Measurements from ENCODE around the gene NAIF1.
"Not testable (repeated sequence)": the region's sequence is repeated elsewhere in the genome, so short reads cannot be mapped to it uniquely, and the experiment has no call there.

DNA sequence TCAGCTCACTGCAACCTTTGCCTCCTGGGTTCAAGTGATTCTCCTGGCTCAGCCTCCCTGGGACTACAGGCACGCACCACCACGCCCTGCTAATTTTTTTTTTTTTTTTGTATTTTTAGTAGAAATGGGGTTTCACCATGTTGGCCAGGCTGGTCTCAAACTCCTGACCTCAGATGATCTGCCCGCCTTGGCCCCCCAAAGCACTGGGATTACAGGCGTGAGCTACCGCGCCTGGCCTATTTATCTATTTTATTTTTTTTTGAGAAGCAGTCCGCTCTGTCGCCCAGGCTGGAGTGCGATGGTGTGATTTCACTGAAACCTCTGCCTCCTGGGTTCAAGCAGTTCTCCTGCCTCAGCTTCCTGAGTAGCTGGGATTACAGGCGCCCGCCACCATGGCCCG lies 4.4 kb upstream of the NAIF1 start:
- TF ChIP-seq, protein P1, sequence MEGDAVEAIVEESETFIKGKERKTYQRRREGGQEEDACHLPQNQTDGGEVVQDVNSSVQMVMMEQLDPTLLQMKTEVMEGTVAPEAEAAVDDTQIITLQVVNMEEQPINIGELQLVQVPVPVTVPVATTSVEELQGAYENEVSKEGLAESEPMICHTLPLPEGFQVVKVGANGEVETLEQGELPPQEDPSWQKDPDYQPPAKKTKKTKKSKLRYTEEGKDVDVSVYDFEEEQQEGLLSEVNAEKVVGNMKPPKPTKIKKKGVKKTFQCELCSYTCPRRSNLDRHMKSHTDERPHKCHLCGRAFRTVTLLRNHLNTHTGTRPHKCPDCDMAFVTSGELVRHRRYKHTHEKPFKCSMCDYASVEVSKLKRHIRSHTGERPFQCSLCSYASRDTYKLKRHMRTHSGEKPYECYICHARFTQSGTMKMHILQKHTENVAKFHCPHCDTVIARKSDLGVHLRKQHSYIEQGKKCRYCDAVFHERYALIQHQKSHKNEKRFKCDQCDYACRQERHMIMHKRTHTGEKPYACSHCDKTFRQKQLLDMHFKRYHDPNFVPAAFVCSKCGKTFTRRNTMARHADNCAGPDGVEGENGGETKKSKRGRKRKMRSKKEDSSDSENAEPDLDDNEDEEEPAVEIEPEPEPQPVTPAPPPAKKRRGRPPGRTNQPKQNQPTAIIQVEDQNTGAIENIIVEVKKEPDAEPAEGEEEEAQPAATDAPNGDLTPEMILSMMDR (IDR thresholded peaks at IDR 0.05; ENCODE audit: low read depth, low read length), result not testable (repeated sequence)
- TF ChIP-seq EZH2phosphoT487 (IDR thresholded peaks at IDR 0.05; ENCODE audit: low read depth), result not testable (repeated sequence)
